ENCODE data around the gene WASF1. TPM values are rescaled to one million over a fixed set of nuclear protein-coding genes. Genes with fewer than 3 reads are reported as not detected.

The WASF1 gene
- total RNA-seq, 1 experiment from 2014 or later: 7.3 TPM

- Mint-ChIP-seq H3K4me3 (ENCODE audit: unreplicated experiment) (no peak overlapping the region), H3K27ac (ENCODE audit: unreplicated experiment) (no peak overlapping the region), H3K36me3 (ENCODE audit: insufficient read depth, unreplicated experiment) (no peaks in the 10 kb centered on the region), H3K4me1 (ENCODE audit: low read depth, unreplicated experiment) (no peaks in the 10 kb centered on the region), H3K27me3 (ENCODE audit: insufficient read depth, unreplicated experiment) (peaks cover 9% of the 10 kb centered on the region), H3K9me3 (ENCODE audit: unreplicated experiment) (no peaks in the 10 kb centered on the region)
- intact Hi-C loops (cut with micrococcal nuclease; ENCODE audit: unreplicated experiment): no loop called here
- CTCF ChIA-PET: interaction anchor here (1.5 kb wide), 1 partner anchor 11 kb away, joined by 11 read pairs; no protein-coding TSS in a partner anchor
- DNase-seq: no peak
- no peaks in the 10 kb centered on the region; the same call in 1 of the 2 replicates for H3K9me3 ChIP-seq
- POLR2A ChIA-PET: no interaction called here
- H3K27me3 ChIP-seq (replicated peaks; ENCODE audit: control insufficient read depth, insufficient read depth, low read length): no peaks in the 10 kb centered on the region; the same call in 1 of the 2 replicates
- TF ChIP-seq, protein P1, sequence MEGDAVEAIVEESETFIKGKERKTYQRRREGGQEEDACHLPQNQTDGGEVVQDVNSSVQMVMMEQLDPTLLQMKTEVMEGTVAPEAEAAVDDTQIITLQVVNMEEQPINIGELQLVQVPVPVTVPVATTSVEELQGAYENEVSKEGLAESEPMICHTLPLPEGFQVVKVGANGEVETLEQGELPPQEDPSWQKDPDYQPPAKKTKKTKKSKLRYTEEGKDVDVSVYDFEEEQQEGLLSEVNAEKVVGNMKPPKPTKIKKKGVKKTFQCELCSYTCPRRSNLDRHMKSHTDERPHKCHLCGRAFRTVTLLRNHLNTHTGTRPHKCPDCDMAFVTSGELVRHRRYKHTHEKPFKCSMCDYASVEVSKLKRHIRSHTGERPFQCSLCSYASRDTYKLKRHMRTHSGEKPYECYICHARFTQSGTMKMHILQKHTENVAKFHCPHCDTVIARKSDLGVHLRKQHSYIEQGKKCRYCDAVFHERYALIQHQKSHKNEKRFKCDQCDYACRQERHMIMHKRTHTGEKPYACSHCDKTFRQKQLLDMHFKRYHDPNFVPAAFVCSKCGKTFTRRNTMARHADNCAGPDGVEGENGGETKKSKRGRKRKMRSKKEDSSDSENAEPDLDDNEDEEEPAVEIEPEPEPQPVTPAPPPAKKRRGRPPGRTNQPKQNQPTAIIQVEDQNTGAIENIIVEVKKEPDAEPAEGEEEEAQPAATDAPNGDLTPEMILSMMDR (IDR thresholded peaks at IDR 0.05; ENCODE audit: insufficient read depth in 1 of 2, low read depth in 1 of 2, low read length in 1 of 2, severe bottlenecking in 1 of 2, unreplicated experiment in 1 of 2): no peak
- H3K4me1 ChIP-seq: no peaks in the 10 kb centered on the region
- no TSS peak for BruUV-seq (replicated peaks)
- H3K36me3 ChIP-seq (ENCODE audit: control insufficient read depth, insufficient read depth, low read length): no peaks in the 10 kb centered on the region
- no peak overlapping the region for H3K4me3 ChIP-seq (ENCODE audit: low read depth, low read length)
Measured at GRCh38 chr6:110050440-110050813, 129.0 kb downstream of the WASF1 start.

Other genes with a start within 250 kb of the WASF1 start
- gene GPR6, start 201.4 kb downstream of the WASF1 start, total RNA-seq (2022): not detected in 2 replicates
- 22.7 and 23.2 TPM in 2 replicates for gene CDC40, start 757 bp upstream of the WASF1 start, total RNA-seq (2022)
- 0.28 TPM in 1 of 2 replicates, not detected in the other for gene METTL24, start 178.7 kb upstream of the WASF1 start, total RNA-seq (2022)
- not detected in 2 replicates for gene DDO, start 235.9 kb upstream of the WASF1 start, total RNA-seq (2022)